HCT116 (cell line): Measurements from ENCODE around the gene DTNBP1. TPM values are rescaled to one million over a fixed set of nuclear protein-coding genes. Genes with fewer than 3 reads are reported as not detected.

Experiments used
- ATAC-seq: fragments of 200-7000 bp; cut with Tn5 transposase; 2 replicates; pipeline ENCODE4 v1.9.1; 2020; ENCODE audit warnings: mild to moderate bottlenecking, moderate library complexity
- BruUV-seq: library from RNA; stranded (reverse); fragments of 400-500 nt; replicated peaks from 2 replicates; lab custom pipeline; 2021; lab: Mats Ljungman, UMichigan
- CTCF ChIA-PET: fragments of 300-600 bp; sonication (Branson Sonifier 250); formaldehyde crosslinking; loops from one replicate; lab custom pipeline; 2021; ENCODE audit warnings: antibody characterized with exemption; lab: Charles Lee
- POLR2A ChIA-PET: fragments of 300-600, 350-600 bp; sonication (Branson Sonifier 250); formaldehyde crosslinking; loops from one replicate; lab custom pipeline; 2021; ENCODE audit warnings: antibody characterized with exemption; lab: Charles Lee
- RAD21 ChIA-PET, 2 experiments: fragments of 300-600 bp; sonication (Branson Sonifier 250); formaldehyde crosslinking; loops; one replicate each; lab custom pipeline; 2023; ENCODE audit warnings: low total read pairs in 2 of 2; ENCODE audit not compliant: uncharacterized antibody in 2 of 2, unreplicated experiment in 2 of 2, low non-redundant PET in 1 of 2; lab: Charles Lee
- DNase-seq: peaks from one replicate; pipeline ENCODE4 v3.0.0-alpha.2; 2010; ENCODE audit warnings: low read depth, low spot score
- H2AFZ ChIP-seq: fragments of 200-600 bp; shearing (Covaris generic), sonication (generic); 2 replicates; pipeline ENCODE4 v1.6.1; 2017; ENCODE audit warnings: low read depth, mixed run types, mixed read lengths, antibody characterized with exemption, low read length; ENCODE audit not compliant: poor library complexity, severe bottlenecking
- H3K27ac ChIP-seq: 2 replicates; pipeline ENCODE4 v1.5.1; 2012; ENCODE audit warnings: low read depth, low read length
- H3K27me3 ChIP-seq: fragments of 200-600 bp; sonication (generic); 2 replicates; pipeline ENCODE4 v1.6.1; 2016; ENCODE audit warnings: mixed run types, low read length, mixed read lengths; ENCODE audit not compliant: insufficient read depth
- H3K36me3 ChIP-seq, 2 experiments: fragments of 200-500 bp in 1 of 2; fragments of 200-600 bp in 1 of 2; sonication (Bioruptor generic) in 1 of 2; sonication (generic) in 1 of 2; 2 replicates each; pipeline versions ENCODE4 v1.5.1 to v1.6.1; 2014 to 2016; ENCODE audit warnings: low read length in 2 of 2, inconsistent platforms in 1 of 2, mixed read lengths in 1 of 2, mixed run types in 1 of 2; ENCODE audit not compliant: insufficient read depth in 2 of 2, control insufficient read depth in 1 of 2
- H3K4me1 ChIP-seq, 2 experiments: fragments of 200-600 bp in 1 of 2; sonication (generic) in 1 of 2; 2 replicates each; pipeline versions ENCODE4 v1.5.1 to v1.6.1; 2012 to 2017; ENCODE audit warnings: low read length in 2 of 2, inconsistent platforms in 1 of 2, mild to moderate bottlenecking in 1 of 2, mixed read lengths in 1 of 2, mixed run types in 1 of 2, moderate library complexity in 1 of 2; ENCODE audit not compliant: insufficient read depth in 2 of 2, control insufficient read depth in 1 of 2
- H3K4me2 ChIP-seq: fragments of 200-600 bp; sonication (generic); 2 replicates; pipeline ENCODE4 v1.6.1; 2017; ENCODE audit warnings: mixed run types, low read length, mixed read lengths
- H3K4me3 ChIP-seq, 2 experiments: fragments of 200-600 bp in 1 of 2; sonication (generic) in 1 of 2; replicated peaks in 1 of 2; 2 replicates each; pipeline ENCODE4 v1.5.1; 2011 to 2016; ENCODE audit warnings: low read length in 2 of 2, control low read depth in 1 of 2, low read depth in 1 of 2, mild to moderate bottlenecking in 1 of 2, mixed read lengths in 1 of 2, mixed run types in 1 of 2
- H3K79me2 ChIP-seq: fragments of 200-600 bp; sonication (generic); 2 replicates; pipeline ENCODE4 v1.6.1; 2017; ENCODE audit warnings: mild to moderate bottlenecking, mixed run types, low read length, moderate library complexity, mixed read lengths; ENCODE audit not compliant: insufficient read depth
- H3K9ac ChIP-seq: fragments of 200-600 bp; sonication (generic); 2 replicates; pipeline ENCODE4 v1.6.1; 2016; ENCODE audit warnings: low read length, mixed read lengths
- H3K9me2 ChIP-seq: fragments of 200-600 bp; sonication (generic), shearing (Covaris generic); 2 replicates; pipeline ENCODE4 v1.6.1; 2017; ENCODE audit warnings: mixed run types, mild to moderate bottlenecking, moderate library complexity; ENCODE audit not compliant: insufficient read depth
- H3K9me3 ChIP-seq, 2 experiments: fragments of 200-500 bp in 1 of 2; fragments of 200-600 bp in 1 of 2; sonication (Bioruptor generic) in 1 of 2; sonication (generic) in 1 of 2; 2 replicates each; pipeline ENCODE4 v1.6.1; 2014 to 2017; ENCODE audit warnings: low read length in 2 of 2, mixed read lengths in 2 of 2, inconsistent platforms in 1 of 2, low read depth in 1 of 2, mild to moderate bottlenecking in 1 of 2, mixed run types in 1 of 2, moderate library complexity in 1 of 2; ENCODE audit not compliant: control insufficient read depth in 1 of 2, insufficient read depth in 1 of 2
- H4K20me1 ChIP-seq: fragments of 200-600 bp; sonication (generic), shearing (Covaris generic); 2 replicates; pipeline ENCODE4 v1.6.1; 2017; ENCODE audit warnings: mixed run types, mild to moderate bottlenecking, moderate library complexity; ENCODE audit not compliant: insufficient read depth
- ATF3 ChIP-seq: IDR thresholded peaks from 2 replicates; pipeline ENCODE4 v1.6.1; 2012
- CTCF ChIP-seq, 3 experiments: fragments of 200-600 bp in 1 of 3; sonication (generic) in 1 of 3; IDR thresholded peaks in 2 of 3; conservative IDR thresholded peaks in 1 of 3; 2 replicates each; pipeline ENCODE4 v1.5.1; 2012 to 2017; ENCODE audit warnings: low read depth in 2 of 3, low read length in 2 of 3, antibody characterized with exemption in 1 of 3, borderline replicate concordance in 1 of 3, control low read depth in 1 of 3, mild to moderate bottlenecking in 1 of 3, mixed read lengths in 1 of 3, mixed run types in 1 of 3, moderate library complexity in 1 of 3; ENCODE audit not compliant: insufficient read depth in 1 of 3
- ELF1 ChIP-seq: IDR thresholded peaks from 2 replicates; pipeline ENCODE4 v1.6.1; 2012; ENCODE audit warnings: low read depth, borderline replicate concordance
- EZH2 ChIP-seq: fragments of 200-600 bp; sonication (generic); IDR thresholded peaks from 2 replicates; pipeline ENCODE4 v1.6.1; 2017; ENCODE audit warnings: antibody characterized with exemption, mixed run types
- EZH2phosphoT487 ChIP-seq: fragments of 200-600 bp; IDR thresholded peaks from 2 replicates; pipeline ENCODE4 v1.6.1; 2018; ENCODE audit warnings: antibody characterized with exemption, borderline replicate concordance
- POLR2A ChIP-seq: IDR thresholded peaks from 2 replicates; pipeline ENCODE4 v1.7.0; 2011; ENCODE audit warnings: borderline replicate concordance; ENCODE audit not compliant: insufficient read depth, insufficient read length; ENCODE audit errors: extremely low read depth
- POLR2AphosphoS5 ChIP-seq: IDR thresholded peaks from 2 replicates; pipeline ENCODE4 v1.6.1; 2011; ENCODE audit warnings: mild to moderate bottlenecking, low read depth, low read length, moderate library complexity
- SP1 ChIP-seq: IDR thresholded peaks from 2 replicates; pipeline ENCODE4 v1.6.1; 2012; ENCODE audit warnings: low read depth
- ZNF274 ChIP-seq: fragments of 200-500 bp; sonication (Bioruptor generic); IDR thresholded peaks from 2 replicates; pipeline ENCODE4 v1.6.1; 2014; ENCODE audit warnings: mild to moderate bottlenecking, low read depth, low read length, inconsistent platforms
- intact Hi-C: fragments of 100-400 bp; cut with micrococcal nuclease; formaldehyde crosslinking; loops from 2 replicates; pipeline ENCODE4 v1.10.0; 2022
- total RNA-seq: library from RNA; stranded (reverse); gene quantifications from one replicate; pipeline ENCODE4 v1.2.1, GENCODE V29; 2021; ENCODE audit not compliant: unreplicated experiment

DTNBP1 gene
- total RNA-seq, 1 experiment from 2014 or later, result 16.7 TPM

- Histone ChIP-seq H3K4me2 (no peak overlapping the region), H3K9ac (no peak overlapping the region), H3K4me3 (no peak overlapping the region), H3K79me2 (no peaks in the 10 kb centered on the region), H3K9me2 (no peaks in the 10 kb centered on the region), H4K20me1 (no peaks in the 10 kb centered on the region), H2AFZ (no peak overlapping the region), H3K4me1 (peaks cover 4 to 5% of the 10 kb centered on the region in 2 experiments; a peak in 1 of 4 replicates), H3K9me3 (no peaks in the 10 kb centered on the region), H3K27ac (no peak overlapping the region), H3K27me3 (no peaks in the 10 kb centered on the region), H3K36me3 (peaks cover 0 to 3% of the 10 kb centered on the region in 2 experiments; a peak in 1 of 4 replicates)
- RAD21 ChIA-PET, result no interaction called here
- TF ChIP-seq EZH2, result no peak
- no peak for TF ChIP-seq POLR2AphosphoS5
- no peak for TF ChIP-seq EZH2phosphoT487
- no peak for TF ChIP-seq CTCF (IDR thresholded peaks at IDR 0.05 in 2 of 3, conservative IDR thresholded peaks at IDR 0.05 in 1 of 3; ENCODE audit: borderline replicate concordance in 1 of 3, insufficient read depth in 1 of 3, low read depth in 2 of 3, low read length in 2 of 3)
- no peak for TF ChIP-seq ATF3
- TF ChIP-seq ELF1, result no peak
- no peak for TF ChIP-seq POLR2A
- TF ChIP-seq SP1, result no peak
- TF ChIP-seq ZNF274, result no peak
- intact Hi-C loops, result no loop called here
- no peak for DNase-seq
- ATAC-seq, result no peak
- POLR2A ChIA-PET, result no interaction called here
- BruUV-seq, result no TSS peak
- CTCF ChIA-PET, result no interaction called here
These were observed 162.6 kb downstream of the DTNBP1 start for GRCh38 chr6:15500078-15500740.
